Cerebellar cortex (tissue), 1 donor: ENCODE data around the gene A1CF.

ENCODE experiments used
- DNase-seq: peaks from one replicate; pipeline ENCODE4 v3.0.0-alpha.2; 2015; ENCODE audit warnings: low spot score

The A1CF gene

DNA sequence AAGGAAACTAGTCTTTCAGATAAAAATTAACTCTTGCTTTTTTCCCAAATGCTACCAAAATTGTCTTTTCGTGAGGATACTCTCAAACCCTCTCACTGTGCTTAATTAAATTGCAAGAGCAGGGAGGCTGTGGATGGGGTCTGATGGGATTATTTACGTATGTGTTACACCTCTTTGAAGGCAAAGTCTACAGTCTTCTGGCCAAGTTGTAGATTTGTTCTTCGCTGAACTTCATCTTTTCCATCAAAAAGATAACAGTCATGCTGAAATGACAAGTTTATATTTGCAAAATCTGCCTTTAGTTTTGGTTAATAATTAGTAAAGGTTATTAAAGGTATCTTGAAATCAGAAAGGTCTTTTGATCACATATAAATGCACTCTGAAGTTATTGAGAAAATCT is 22.7 kb downstream of the A1CF start:
- DNase-seq = no peak

GRCh38 chr10:50861370-50861769 is 24.1 kb downstream of the A1CF start:
- DNase-seq = no peak

- peak; percentile 26 for DNase-seq
Measured at GRCh38 chr10:50857579-50857978, 27.8 kb downstream of the A1CF start.

GRCh38 chr10:50855461-50855860 is 30.0 kb downstream of the A1CF start:
- DNase-seq = no peak

- DNase-seq = no peak
Measured at GRCh38 chr10:50855015-50855414, 30.4 kb downstream of the A1CF start.

DNA sequence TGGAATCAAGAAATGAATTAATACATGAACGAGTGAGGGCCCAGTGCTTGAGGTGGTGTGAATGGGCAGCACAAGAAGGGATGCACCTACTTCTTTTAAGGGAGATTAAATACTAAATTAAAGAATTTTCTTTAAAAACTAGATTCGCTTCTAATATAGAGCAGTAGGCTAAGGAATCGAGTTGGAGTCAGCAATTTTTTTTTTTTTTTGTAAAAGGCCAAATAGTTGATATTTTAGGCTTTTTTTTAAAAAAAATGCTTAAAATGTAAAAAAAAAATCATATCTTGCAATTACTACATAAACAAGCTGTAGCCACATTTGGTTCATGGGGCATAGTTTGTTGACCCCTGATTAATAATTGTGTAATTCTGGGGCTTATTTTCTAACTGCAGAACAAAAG is 31.9 kb downstream of the A1CF start:
- no peak for DNase-seq

GRCh38 chr10:50851884-50852671 is 33.3 kb downstream of the A1CF start:
- DNase-seq = peak; percentile 79

DNA sequence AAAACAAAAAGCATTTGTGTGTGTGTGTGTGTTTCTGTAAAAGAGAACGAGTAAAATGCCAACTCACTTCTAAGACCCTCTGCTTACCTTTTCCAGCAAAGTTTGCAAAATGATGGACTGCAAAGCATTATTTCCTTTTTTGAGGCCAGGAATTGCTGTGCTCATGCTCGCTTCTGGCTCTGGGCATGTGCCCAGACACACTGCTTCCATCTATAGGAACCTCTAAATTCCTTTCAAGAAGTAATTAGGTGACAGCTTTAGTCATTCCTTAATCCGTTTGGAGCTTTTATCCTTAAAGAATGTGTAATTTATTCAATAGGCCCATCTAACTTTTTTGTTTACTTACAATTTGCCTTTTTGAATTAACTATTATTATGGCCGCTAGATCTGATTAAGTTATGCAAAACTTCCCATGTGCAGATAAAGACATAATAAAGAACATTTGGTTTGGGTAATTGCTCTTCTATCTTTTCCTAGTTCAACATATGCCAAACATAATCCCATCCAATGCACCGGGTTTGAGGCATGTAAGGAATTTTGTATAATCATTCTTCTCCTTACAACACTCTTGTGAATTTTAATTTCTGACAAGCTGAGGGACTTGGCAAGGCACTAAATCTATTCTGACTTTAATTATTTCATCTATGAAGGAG is 34.7 kb downstream of the A1CF start:
- DNase-seq = peak; percentile 72

DNA sequence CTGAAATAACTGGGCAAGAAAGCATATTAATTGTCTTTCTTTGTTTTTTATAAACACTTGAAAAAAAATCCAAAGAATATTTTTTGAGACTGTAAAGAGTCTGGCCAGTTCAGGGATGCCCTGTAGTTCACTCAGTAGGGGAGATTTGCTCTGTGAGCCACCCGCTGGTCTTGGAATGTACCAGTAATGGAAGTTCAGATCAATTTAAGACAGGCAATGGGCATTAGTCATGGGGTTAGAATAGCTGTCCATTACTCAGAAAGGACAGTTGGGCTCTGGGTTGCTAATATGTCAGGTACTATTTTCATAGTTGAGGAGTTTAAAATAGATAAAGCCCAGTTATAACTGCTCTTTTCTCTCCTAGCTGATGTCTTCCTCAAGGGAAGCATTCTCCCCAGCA is 38.7 kb downstream of the A1CF start:
- peak; percentile 55 for DNase-seq

GRCh38 chr10:50837095-50837494 is 48.3 kb downstream of the A1CF start:
- no peak for DNase-seq

GRCh38 chr10:50832171-50832751 is 53.2 kb downstream of the A1CF start:
- no peak for DNase-seq

DNA sequence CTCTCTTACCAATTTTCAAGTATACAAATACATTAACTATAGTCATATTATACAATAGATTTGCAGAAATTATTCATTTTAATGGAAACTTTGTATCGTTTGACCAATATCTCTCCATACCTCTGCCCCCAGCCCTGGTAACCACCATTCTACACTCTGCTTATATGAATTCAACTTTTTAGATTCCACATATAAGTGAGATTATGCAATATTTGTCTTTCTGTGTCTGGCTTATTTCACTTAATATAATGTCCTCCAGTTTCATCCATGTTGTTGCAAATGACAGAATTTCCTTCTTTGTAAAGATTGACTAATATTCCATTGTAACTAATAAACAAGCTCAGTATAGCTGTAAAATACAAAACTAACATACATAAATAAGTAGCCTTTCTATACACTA is 55.4 kb downstream of the A1CF start:
- DNase-seq = no peak

- no peak for DNase-seq
Measured at GRCh38 chr10:50824782-50825181, 60.6 kb downstream of the A1CF start.

GRCh38 chr10:50823789-50824188 is 61.6 kb downstream of the A1CF start:
- no peak for DNase-seq

- DNase-seq = no peak
Measured at GRCh38 chr10:50809596-50809995, 75.8 kb downstream of the A1CF start.

DNA sequence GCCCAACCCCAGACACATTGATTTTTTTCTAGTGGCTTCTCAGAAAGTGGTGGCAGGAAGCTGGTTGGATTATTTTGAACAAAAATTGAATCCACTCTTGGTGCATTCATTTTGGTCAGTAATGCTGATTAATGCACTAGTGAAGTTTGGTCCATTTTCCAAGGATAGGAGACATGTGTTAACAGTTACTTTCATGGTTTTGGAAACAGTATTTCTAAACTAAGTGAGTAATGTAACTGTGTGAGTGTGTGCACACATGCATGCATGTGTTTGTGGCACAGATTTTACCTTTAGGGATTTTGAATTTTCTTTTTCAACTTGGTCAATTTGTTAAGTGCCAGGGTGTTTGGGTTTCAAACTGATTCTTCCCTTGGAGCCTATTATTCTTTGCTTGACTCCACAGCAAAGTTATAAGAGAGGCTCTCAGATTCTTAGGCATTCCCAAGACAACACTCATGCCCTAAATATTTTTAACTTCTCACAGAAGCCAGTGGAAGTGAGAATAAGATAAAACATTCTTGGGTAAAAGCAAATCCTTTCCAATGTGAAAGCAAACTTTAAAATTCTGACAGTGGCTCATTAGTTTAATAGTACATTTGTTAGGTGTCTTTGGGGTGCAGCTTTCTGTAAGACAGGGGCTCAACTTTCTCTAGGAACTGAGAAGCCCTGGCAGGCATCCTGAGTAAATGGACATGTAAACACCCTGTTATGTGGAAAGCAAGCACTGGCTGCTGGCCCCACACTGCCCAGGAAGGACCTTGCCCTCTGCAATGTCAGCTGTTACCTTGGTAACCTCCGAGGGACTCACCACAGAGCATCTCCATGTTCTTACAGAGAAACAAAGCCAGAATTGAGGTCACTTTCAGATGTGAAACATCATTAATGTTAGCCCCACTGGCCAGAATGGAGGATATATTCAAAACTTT is 77.3 kb downstream of the A1CF start:
- peak; percentile 29 for DNase-seq

- DNase-seq = peak; percentile 23
Measured at GRCh38 chr10:50805981-50806622, 79.3 kb downstream of the A1CF start.

- no peak for DNase-seq
Measured at GRCh38 chr10:50799595-50799994, 85.8 kb downstream of the A1CF start.

- no peak for DNase-seq
Measured at GRCh38 chr10:50798297-50798696, 87.1 kb downstream of the A1CF start.

DNA sequence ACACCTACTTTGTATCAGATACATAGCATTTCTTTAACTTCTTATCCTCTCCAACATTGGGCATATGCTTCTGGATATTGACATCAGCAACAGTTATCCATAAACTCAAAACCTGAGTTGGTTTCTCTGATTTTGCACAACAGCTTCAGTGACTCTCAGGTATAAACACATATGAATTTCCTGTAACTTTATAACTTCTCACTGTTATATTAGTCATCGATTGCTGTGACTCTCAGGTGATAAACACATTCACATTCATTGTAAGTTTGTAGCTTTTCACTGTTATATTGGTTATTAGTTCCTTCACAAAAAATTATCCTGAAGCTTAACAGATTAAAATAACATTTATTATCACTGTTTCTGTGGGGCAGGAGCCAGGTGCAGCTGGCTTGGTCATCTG is 88.7 kb downstream of the A1CF start:
- no peak for DNase-seq

DNA sequence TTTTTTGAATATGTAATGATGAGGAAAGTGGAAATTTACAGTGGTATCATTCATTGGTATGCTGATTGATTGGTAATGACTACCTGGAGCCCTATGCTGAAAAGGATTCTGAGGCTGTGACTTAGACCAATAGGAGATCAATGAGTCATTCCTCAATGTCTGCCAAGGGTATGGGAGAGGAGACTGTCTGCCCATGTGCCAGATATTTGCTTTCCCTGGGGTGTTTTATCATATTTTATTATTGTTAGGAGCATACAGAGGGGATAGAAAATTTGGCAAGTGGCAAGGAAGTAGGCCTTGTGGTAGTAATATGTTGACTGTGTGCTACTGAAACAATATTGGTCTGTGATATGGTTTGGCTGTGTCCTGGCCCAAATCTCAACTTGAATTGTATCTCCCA is 90.9 kb downstream of the A1CF start:
- no peak for DNase-seq
